Measurements from ENCODE around the gene CLCN7.

CLCN7 gene

DNA sequence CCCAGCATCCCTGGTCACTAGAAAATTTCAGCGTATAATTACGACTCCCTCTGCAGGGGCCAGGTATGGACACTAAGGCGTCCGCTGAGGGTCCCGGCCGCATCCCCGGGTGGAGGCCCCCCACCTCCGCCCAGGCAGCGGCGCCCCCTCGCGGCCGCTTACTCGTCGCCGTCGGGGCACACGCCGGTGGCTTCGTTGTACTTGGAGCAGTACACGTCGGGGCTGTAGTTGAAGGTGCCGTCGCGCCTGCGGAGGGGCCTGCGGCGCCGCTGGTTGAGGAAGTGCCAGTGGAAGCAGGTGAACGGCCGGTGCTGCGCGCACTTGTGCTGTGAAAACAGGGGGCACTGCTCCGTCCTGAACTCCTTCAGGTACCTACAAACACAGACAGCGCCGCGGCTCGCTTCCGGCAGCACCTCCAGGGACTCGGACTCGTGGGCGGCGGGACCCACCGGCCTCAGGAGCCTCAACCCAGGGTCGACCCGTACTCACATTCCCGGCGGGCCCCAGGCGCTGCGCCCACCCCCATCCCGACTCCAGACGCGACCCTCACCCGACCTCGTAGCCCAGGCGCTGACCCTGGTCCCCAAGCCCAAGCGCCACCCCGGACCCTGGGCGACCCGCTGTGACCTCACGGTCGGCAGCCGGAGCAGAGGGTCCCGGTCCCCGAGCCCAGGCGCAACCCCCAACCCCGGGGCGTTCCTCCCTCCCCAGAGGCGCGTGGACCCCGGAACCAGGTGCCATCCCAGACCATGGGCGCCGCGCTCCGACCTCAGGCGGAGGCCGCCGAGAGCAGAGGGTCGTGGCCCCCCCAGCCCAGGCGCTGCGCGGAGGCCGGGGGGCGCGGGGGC, 60.9 kb downstream of the CLCN7 start:
- peak; percentile 50 for TF ChIP-seq CTCF (conservative IDR thresholded peaks at IDR 0.05; ENCODE audit: low read length)
- peak overlapping the region; percentile 77 for H3K4me3 ChIP-seq (ENCODE audit: low read length)
- peak; percentile 47 for DNase-seq (ENCODE audit: low read depth)

GRCh38 chr16:1412847-1413246, 62.0 kb downstream of the CLCN7 start:
- no peak for DNase-seq (ENCODE audit: low read depth)
- no peak for TF ChIP-seq CTCF (conservative IDR thresholded peaks at IDR 0.05; ENCODE audit: low read length)
- no peak overlapping the region for H3K4me3 ChIP-seq (ENCODE audit: low read length)

- DNase-seq (ENCODE audit: low read depth), result peak; percentile 80
- no peak for TF ChIP-seq CTCF (conservative IDR thresholded peaks at IDR 0.05; ENCODE audit: low read length)
- H3K4me3 ChIP-seq (ENCODE audit: low read length), result peak overlapping the region; percentile 54
Measured at GRCh38 chr16:1408171-1408837, 66.5 kb downstream of the CLCN7 start.

- no peak for TF ChIP-seq CTCF (conservative IDR thresholded peaks at IDR 0.05; ENCODE audit: low read length)
- H3K4me3 ChIP-seq (ENCODE audit: low read length), result no peak overlapping the region
- peak; percentile 80 for DNase-seq (ENCODE audit: low read depth)
Measured at GRCh38 chr16:1407753-1408152, 67.1 kb downstream of the CLCN7 start.

- no peak for TF ChIP-seq CTCF (conservative IDR thresholded peaks at IDR 0.05; ENCODE audit: low read length)
- H3K4me3 ChIP-seq (ENCODE audit: low read length), result no peak overlapping the region
- no peak for DNase-seq (ENCODE audit: low read depth)
Measured at GRCh38 chr16:1403733-1404132, 71.1 kb downstream of the CLCN7 start.

DNA sequence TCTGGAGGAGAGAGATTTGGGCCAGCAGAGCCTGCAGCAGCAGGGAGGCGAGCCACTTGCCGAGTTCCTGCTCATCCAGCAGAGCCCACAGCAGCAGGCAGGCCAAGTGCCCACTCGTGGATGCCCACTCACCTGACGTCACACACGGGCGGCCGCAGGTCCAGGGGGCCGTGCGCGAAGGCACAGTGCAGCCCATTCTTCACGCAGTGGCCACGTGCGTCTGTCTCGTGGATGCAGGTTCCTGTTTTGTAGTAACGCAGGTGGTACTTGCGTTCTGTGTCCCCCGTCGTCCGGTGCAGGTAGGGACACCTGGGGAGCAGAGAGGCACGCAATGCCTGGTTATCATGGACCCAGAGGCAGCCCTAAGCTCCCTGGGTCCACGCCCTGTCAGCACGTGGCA, 71.8 kb downstream of the CLCN7 start:
- no peak overlapping the region for H3K4me3 ChIP-seq (ENCODE audit: low read length)
- no peak for TF ChIP-seq CTCF (conservative IDR thresholded peaks at IDR 0.05; ENCODE audit: low read length)
- no peak for DNase-seq (ENCODE audit: low read depth)

DNA sequence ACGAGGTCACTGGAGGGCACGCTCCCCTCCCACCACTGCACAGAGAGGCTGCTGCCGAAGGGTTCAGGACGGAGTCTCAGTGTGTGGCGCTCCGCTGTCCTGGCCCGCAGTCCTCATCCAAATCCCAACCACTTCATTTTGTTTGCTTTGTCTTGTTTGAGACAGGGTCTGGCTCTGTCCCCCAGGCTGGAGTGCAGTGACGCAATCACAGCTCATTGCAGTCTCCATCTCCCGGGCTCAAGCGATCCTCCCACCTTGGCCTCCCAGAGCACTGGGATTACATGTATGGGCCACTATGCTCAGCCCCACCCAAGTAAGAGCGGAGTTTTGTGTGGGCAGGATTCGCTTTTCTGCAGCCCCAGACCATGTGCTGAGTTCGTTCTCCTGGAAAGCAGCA, 73.1 kb downstream of the CLCN7 start:
- no peak overlapping the region for H3K4me3 ChIP-seq (ENCODE audit: low read length)
- TF ChIP-seq CTCF (conservative IDR thresholded peaks at IDR 0.05; ENCODE audit: low read length), result no peak
- DNase-seq (ENCODE audit: low read depth), result no peak

All from AG10803 (cell line).